Measurements from ENCODE around the gene UGT1A9. TPM values are rescaled to one million over a fixed set of nuclear protein-coding genes. Genes with fewer than 3 reads are reported as not detected.

Gene UGT1A9
- total RNA-seq, 1 experiment from 2014 or later: not detected

DNA sequence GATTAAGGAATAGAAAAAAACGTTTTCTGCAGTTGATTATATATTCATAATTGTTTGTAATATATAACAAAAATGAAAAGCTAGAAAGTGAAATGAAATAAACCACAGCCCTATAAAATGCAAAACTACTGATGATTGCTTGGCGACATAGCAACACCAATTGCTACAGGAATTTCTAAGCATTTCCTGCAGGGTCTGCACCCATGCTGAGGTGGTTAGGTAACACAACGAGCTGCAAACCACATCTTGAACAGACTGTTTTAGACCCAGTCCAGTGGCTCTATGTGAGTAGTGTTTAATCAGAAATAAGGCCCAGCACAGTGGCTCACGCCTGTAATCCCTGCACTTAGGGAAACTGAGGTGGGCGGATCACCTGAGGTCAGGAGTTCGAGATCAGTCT, 17.2 kb upstream of the UGT1A9 start:
- no peaks in the 10 kb centered on the region; the same call in none of the 2 replicates for H3K27me3 Mint-ChIP-seq (ENCODE audit: low read depth)
- no peaks in the 10 kb centered on the region for H3K79me2 ChIP-seq (ENCODE audit: insufficient read depth, low read length)
- no peak overlapping the region for H3K4me2 ChIP-seq (ENCODE audit: insufficient read depth, insufficient read length, low read length)
- no peaks in the 10 kb centered on the region for H3K4me1 ChIP-seq (ENCODE audit: insufficient read depth, low read length)
- H2BK15ac ChIP-seq (ENCODE audit: low read depth, low read length): no peak overlapping the region
- no peak overlapping the region for H2BK5ac ChIP-seq (ENCODE audit: insufficient read length, low read length)
- no peak overlapping the region for H3K27ac ChIP-seq (ENCODE audit: insufficient read length, low read depth, low read length)
- H3T11ph ChIP-seq (ENCODE audit: low read length): no peak overlapping the region
- no peak overlapping the region for H2BK120ac ChIP-seq (ENCODE audit: low read depth, low read length, poor library complexity, severe bottlenecking)
- H3K9ac ChIP-seq (ENCODE audit: extremely low read depth, insufficient read length, low read length): no peak overlapping the region
- no peak overlapping the region for H2AK5ac ChIP-seq (ENCODE audit: insufficient read length, low read length)
- no peak overlapping the region for H3K14ac ChIP-seq (ENCODE audit: insufficient read depth, low read length)
- no peak overlapping the region for H2BK20ac ChIP-seq (ENCODE audit: low read depth, low read length, poor library complexity, severe bottlenecking)
- H3K9me3 ChIP-seq (ENCODE audit: control insufficient read depth, low read depth, low read length): no peaks in the 10 kb centered on the region
- no peak for DNase-seq
- no peaks in the 10 kb centered on the region for H3K9me3 Mint-ChIP-seq
- H3K23ac ChIP-seq (ENCODE audit: insufficient read length, low read depth, low read length): no peak overlapping the region
- no peak overlapping the region for H3K4me3 Mint-ChIP-seq
- H3K27ac Mint-ChIP-seq: no peak overlapping the region
- H3K23me2 ChIP-seq (ENCODE audit: insufficient read length, low read depth, low read length, poor library complexity, severe bottlenecking): no peaks in the 10 kb centered on the region
- H2AFZ ChIP-seq (ENCODE audit: low read length): no peak overlapping the region
- H3K27me3 ChIP-seq (ENCODE audit: insufficient read depth, low read length): no peaks in the 10 kb centered on the region
- no peaks in the 10 kb centered on the region for H3K79me1 ChIP-seq (ENCODE audit: insufficient read depth, low read depth, low read length, poor library complexity, severe bottlenecking)
- H3K4ac ChIP-seq (ENCODE audit: low read depth, low read length): no peak overlapping the region
- H3K18ac ChIP-seq (ENCODE audit: insufficient read length, low read depth, low read length): no peak overlapping the region
- no peak overlapping the region for H4K8ac ChIP-seq (replicated peaks; ENCODE audit: insufficient read length, low read depth, low read length)
- H4K91ac ChIP-seq (ENCODE audit: insufficient read length, low read depth, low read length): no peak overlapping the region
- no CpG with 5 or more reads among the region's 6 CpGs for WGBS (ENCODE audit: extremely low coverage, insufficient read length, low lambda C conversion rate)
- H3K56ac ChIP-seq (ENCODE audit: insufficient read length, low read depth, low read length): no peak overlapping the region
- no peaks in the 10 kb centered on the region for H3K4me1 Mint-ChIP-seq
- TF ChIP-seq, protein P1, sequence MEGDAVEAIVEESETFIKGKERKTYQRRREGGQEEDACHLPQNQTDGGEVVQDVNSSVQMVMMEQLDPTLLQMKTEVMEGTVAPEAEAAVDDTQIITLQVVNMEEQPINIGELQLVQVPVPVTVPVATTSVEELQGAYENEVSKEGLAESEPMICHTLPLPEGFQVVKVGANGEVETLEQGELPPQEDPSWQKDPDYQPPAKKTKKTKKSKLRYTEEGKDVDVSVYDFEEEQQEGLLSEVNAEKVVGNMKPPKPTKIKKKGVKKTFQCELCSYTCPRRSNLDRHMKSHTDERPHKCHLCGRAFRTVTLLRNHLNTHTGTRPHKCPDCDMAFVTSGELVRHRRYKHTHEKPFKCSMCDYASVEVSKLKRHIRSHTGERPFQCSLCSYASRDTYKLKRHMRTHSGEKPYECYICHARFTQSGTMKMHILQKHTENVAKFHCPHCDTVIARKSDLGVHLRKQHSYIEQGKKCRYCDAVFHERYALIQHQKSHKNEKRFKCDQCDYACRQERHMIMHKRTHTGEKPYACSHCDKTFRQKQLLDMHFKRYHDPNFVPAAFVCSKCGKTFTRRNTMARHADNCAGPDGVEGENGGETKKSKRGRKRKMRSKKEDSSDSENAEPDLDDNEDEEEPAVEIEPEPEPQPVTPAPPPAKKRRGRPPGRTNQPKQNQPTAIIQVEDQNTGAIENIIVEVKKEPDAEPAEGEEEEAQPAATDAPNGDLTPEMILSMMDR (conservative IDR thresholded peaks at IDR 0.05): no peak
- H2BK12ac ChIP-seq (ENCODE audit: insufficient read length, low read depth, low read length): no peak overlapping the region
- H3K36me3 Mint-ChIP-seq (ENCODE audit: insufficient read depth in 1 of 3, low read depth in 3 of 3): no peaks in the 10 kb centered on the region
- H4K5ac ChIP-seq (ENCODE audit: insufficient read length, low read depth, low read length): no peak overlapping the region
- H4K20me1 ChIP-seq (ENCODE audit: control insufficient read depth, insufficient read depth, insufficient read length): no peaks in the 10 kb centered on the region

Measured in H9 (cell line).